ENCODE measurements around the gene HIP1. TPM values are rescaled to one million over a fixed set of nuclear protein-coding genes. Genes with fewer than 3 reads are reported as not detected.
"Not testable (repeated sequence)": the region's sequence is repeated elsewhere in the genome, so short reads cannot be mapped to it uniquely, and the experiment has no call there.

HIP1 gene
- total RNA-seq, 2 donors from 2014 or later, result 42.9 to 48.2 TPM

DNA sequence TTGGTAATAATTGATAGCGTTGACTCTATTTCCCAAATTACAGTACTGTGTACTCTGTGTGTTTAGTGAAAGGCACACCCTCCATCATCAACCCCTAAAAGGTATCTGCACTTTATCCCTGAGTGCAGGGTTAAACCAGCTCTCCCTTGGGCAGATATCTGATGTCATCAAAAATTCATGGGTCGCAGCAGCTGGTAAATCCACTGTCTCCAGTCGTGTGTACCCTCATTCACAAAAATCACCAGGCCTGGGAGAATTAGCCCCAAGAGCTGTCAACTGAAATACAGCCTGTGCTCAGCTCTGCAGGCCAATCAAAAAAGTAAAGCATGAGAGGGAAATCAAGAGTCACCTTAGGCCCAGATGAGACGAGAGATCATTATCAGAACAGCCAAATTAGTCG lies 103.7 kb downstream of the HIP1 start:
- no peaks in the 10 kb centered on the region for H3K36me3 ChIP-seq
- DNase-seq (ENCODE audit: low spot score), result no peak
- peaks cover 19 to 36% of the 10 kb centered on the region in 2 donors for H3K4me1 ChIP-seq (ENCODE audit: control insufficient read depth in 1 of 2, low read depth in 2 of 2)
- H3K27me3 ChIP-seq (replicated peaks; ENCODE audit: insufficient read depth), result no peaks in the 10 kb centered on the region
- no peak for ATAC-seq (ENCODE audit: insufficient number of reproducible peaks, low FRiP score, low read depth)
- H3K9me3 ChIP-seq, result no peaks in the 10 kb centered on the region
- no peak for TF ChIP-seq CTCF (IDR thresholded peaks at IDR 0.05)
- H3K27ac ChIP-seq, result no peak overlapping the region
- no peak overlapping the region for H3K4me3 ChIP-seq

GRCh38 chr7:75632587-75632986 lies 106.2 kb downstream of the HIP1 start:
- H3K4me1 ChIP-seq (ENCODE audit: control insufficient read depth in 1 of 2, low read depth in 2 of 2), result peaks cover 18 to 20% of the 10 kb centered on the region in 2 donors
- not testable (repeated sequence) for ATAC-seq (ENCODE audit: insufficient number of reproducible peaks, low FRiP score, low read depth); H3K27ac ChIP-seq; H3K36me3 ChIP-seq; H3K27me3 ChIP-seq (replicated peaks; ENCODE audit: insufficient read depth); DNase-seq (ENCODE audit: low spot score); H3K9me3 ChIP-seq; H3K4me3 ChIP-seq

DNA sequence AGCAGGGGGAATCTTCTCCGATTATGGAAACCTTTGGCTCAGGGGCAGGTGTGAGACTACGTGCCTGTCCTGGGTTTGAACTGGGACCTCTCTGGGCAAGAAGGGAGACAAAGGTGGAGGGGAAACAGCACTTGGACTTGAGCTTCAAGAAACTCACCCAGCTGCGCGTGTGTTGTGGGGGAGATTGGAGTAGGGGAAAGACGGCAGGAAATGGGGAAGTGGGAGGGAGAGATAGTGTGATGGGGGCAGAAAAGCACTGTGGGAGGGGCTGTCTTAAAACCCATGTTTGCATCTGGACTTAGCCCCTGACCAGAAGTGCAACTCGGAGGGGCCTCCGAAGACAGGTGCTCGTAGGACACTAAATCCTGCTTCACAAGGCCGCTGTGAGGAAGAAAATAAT lies 107.0 kb downstream of the HIP1 start:
- ATAC-seq (ENCODE audit: insufficient number of reproducible peaks, low FRiP score, low read depth), result no peak

GRCh38 chr7:75630549-75630948 lies 108.2 kb downstream of the HIP1 start:
- no peak for ATAC-seq (ENCODE audit: insufficient number of reproducible peaks, low FRiP score, low read depth)
- H3K27me3 ChIP-seq (replicated peaks; ENCODE audit: insufficient read depth), result no peaks in the 10 kb centered on the region
- no peaks in the 10 kb centered on the region for H3K9me3 ChIP-seq
- DNase-seq (ENCODE audit: low spot score), result no peak
- no peaks in the 10 kb centered on the region for H3K4me1 ChIP-seq (ENCODE audit: control insufficient read depth in 1 of 2, low read depth in 2 of 2)
- H3K4me3 ChIP-seq, result no peak overlapping the region
- TF ChIP-seq CTCF (IDR thresholded peaks at IDR 0.05), result no peak
- H3K36me3 ChIP-seq, result no peaks in the 10 kb centered on the region
- no peak overlapping the region for H3K27ac ChIP-seq

More for the DNA sequence above, 107.0 kb downstream of the HIP1 start:
- no peaks in the 10 kb centered on the region for H3K9me3 ChIP-seq
- no peaks in the 10 kb centered on the region for H3K27me3 ChIP-seq (replicated peaks; ENCODE audit: insufficient read depth)
- TF ChIP-seq CTCF (IDR thresholded peaks at IDR 0.05), result no peak
- H3K36me3 ChIP-seq, result no peaks in the 10 kb centered on the region
- H3K4me1 ChIP-seq (ENCODE audit: control insufficient read depth in 1 of 2, low read depth in 2 of 2), result peaks cover 9 to 11% of the 10 kb centered on the region in 2 donors
- H3K4me3 ChIP-seq, result no peak overlapping the region
- DNase-seq (ENCODE audit: low spot score), result no peak
- no peak overlapping the region for H3K27ac ChIP-seq

GRCh38 chr7:75629044-75629443 lies 109.7 kb downstream of the HIP1 start:
- Histone ChIP-seq H3K4me3 (no peak overlapping the region), H3K27me3 (replicated peaks; ENCODE audit: insufficient read depth) (no peaks in the 10 kb centered on the region), H3K27ac (no peak overlapping the region), H3K36me3 (no peaks in the 10 kb centered on the region), H3K9me3 (no peaks in the 10 kb centered on the region), H3K4me1 (ENCODE audit: control insufficient read depth in 1 of 2, low read depth in 2 of 2) (peaks cover 5 to 10% of the 10 kb centered on the region in 2 donors)
- no peak for TF ChIP-seq CTCF (IDR thresholded peaks at IDR 0.05)
- DNase-seq (ENCODE audit: low spot score) (no peak), ATAC-seq (ENCODE audit: insufficient number of reproducible peaks, low FRiP score, low read depth) (no peak)

DNA sequence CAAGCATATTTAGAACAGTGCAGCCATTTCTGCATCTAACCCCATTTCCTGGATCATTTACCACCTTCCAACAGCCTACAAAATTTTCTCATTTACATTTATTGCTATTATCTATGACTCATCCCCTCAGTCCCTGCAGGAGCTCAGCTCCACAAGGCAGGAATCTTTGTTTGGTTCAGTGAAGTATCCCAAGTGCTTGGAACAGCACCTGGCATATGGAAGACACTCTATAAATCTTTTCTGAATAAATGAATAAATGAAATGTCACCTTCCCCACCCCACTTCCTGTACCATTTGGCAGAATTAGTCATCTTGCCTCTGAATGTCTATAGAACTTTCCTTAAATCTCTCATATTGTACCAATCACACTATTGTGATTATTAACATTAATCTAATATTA lies 110.7 kb downstream of the HIP1 start:
- ATAC-seq (ENCODE audit: insufficient number of reproducible peaks, low FRiP score, low read depth), result no peak
- DNase-seq (ENCODE audit: low spot score), result no peak

More for the DNA sequence above, 110.7 kb downstream of the HIP1 start:
- Histone ChIP-seq H3K36me3 (no peaks in the 10 kb centered on the region), H3K9me3 (no peaks in the 10 kb centered on the region), H3K27me3 (replicated peaks; ENCODE audit: insufficient read depth) (no peaks in the 10 kb centered on the region), H3K4me3 (no peak overlapping the region), H3K4me1 (ENCODE audit: control insufficient read depth in 1 of 2, low read depth in 2 of 2) (peaks cover 11 to 20% of the 10 kb centered on the region in 2 donors), H3K27ac (no peak overlapping the region)
- no peak for TF ChIP-seq CTCF (IDR thresholded peaks at IDR 0.05)

Data from thoracic aorta (tissue), 2 donors.